Smooth muscle cell of the brain vasculature (primary cell): ENCODE data around the gene CTDSP2.
"Not testable (repeated sequence)": the region's sequence is repeated elsewhere in the genome, so short reads cannot be mapped to it uniquely, and the experiment has no call there.

Experiments
- DNase-seq: peaks from one replicate; pipeline ENCODE4 v3.0.0-alpha.2; 2012; ENCODE audit warnings: low read depth, low spot score

CTDSP2 gene

GRCh38 chr12:57782608-57783465 is 63.7 kb downstream of the CTDSP2 start, which contains the start of gene TSFM:
Gene TSFM, plus strand, starts transcription at chr12:57782787. Its CDS starts 15 bp downstream, at chr12:57782802.
- DNase-seq: peak; percentile 76

GRCh38 chr12:57782243-57782607 is 64.3 kb downstream of the CTDSP2 start:
- no peak for DNase-seq

GRCh38 chr12:57781801-57782200 is 64.7 kb downstream of the CTDSP2 start:
- DNase-seq: no peak

DNA sequence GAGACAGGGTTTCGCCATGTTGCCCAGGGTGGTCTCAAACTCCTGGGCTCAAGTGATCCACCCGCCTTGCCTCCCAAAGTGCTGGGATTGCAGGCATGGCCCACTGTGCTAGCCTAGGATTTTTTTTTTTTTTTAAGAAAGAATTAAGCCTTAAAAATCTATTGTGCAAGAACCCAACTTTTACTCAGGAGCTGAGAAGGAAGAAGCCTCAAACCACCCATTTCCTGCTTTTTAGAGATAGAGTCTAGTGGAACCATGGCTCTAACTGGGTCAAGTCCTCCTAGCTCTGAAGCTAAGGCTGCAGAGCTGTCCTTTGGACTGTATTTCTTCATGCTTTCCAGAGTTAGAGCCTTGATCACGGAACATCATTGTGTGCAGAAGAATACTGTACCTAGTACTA is 65.3 kb downstream of the CTDSP2 start:
- DNase-seq: no peak

- no peak for DNase-seq
Observed at GRCh38 chr12:57780284-57780897, 66.1 kb downstream of the CTDSP2 start.

DNA sequence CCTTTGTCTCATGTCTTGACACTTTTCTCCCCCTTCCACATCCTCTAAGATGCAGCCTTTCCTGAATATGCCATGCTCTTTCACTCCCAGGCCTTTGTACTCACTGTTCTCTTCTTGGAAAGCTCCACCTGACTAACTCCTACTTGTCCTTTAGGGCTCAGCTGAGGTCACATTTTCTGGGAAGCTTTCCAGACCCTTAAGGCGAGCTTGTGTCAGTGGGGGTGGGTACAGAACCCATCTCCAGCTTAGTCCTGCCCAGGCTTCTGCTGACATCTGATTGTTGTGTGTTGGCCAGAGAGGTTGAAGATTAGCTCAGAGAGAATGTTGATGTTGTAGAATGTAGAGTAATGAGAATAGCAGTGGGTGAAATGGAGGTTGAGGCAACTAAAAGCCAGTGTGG is 66.8 kb downstream of the CTDSP2 start:
- DNase-seq: no peak

DNA sequence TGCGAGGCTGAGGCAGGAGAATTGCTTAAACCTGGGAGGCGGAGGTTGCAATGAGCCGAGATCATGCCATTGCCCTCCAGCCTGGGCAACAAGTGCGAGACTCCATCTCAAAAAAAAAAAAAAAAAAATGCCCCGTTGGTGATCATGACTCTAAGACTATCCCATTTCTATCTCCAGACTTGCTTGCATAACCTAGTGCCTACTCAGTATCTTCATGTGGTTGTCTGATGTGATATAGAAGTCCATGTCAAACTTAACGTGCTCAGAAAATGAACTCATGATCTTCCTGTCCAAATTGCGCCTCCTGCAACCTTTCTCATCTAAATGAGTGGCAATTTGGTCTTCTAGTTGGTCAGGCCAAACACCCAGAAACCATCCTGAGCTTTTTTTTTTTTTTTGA is 68.6 kb downstream of the CTDSP2 start:
- no peak for DNase-seq

DNA sequence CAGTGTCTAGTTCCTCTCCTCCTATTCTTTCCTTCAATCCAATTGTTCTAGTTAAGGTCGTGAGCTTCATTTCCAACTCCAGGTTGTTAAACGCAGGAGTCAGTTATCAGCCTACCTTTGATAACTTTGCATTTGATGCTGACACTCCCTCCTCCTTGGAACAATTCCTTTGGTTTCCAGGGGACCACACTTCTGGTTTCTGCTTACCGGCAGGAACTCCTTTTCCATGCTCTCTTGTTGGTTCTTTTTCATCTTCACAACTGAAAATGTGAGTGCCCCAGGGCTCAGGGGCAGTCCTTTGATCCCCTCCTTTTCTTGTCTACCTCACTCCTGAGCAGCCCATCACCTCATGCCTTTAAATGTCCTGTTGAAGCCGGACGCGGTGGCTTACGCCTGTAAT is 69.2 kb downstream of the CTDSP2 start:
- no peak for DNase-seq

DNA sequence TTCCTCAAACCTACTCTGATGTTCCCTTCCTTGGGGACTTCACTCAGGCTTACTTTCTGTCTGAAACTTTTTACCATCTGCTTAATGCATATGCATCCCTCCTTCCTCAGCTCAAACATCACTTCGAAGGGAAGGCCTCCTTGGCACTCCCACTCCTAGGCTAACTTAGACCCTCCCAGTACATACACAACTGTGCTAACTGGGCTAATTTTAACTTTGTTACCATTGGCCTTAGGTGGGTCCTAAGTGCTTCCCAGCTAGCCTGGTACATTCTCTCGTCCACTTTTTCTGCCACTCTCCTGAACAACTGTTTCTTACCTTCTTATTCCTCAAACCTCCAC is 70.3 kb downstream of the CTDSP2 start:
- no peak for DNase-seq

DNA sequence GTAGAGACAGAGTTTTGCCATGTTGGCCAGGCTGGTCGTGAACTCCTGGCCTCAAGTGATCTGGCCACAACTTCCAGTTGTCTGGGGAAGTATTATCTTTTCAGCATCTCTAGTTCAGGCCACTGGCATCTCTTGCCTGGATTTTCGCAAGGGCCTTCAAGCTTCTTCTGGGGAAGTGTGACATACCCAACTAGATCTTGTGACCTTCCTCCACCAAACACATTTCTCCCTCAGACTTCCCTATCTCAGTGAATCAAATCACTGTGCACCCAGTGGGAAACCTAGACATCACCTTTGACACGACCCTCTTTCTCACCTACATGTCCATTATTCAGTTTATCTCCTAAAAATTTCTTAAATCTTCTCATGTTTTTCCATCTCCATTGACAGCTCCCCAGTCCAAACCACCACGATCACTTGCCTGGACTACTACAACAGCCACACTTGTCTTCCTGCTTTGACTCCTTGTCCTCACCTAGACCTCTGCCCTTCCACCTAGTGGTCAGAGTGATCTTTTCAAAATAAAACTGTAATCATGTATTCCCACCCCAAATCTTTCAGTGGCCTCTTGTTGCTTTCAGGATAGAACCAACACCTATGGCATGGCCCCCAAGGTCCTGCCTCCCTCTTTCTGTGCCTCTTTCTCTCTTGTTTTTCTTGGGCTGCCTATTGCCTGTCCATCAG is 70.8 kb downstream of the CTDSP2 start:
- no peak for DNase-seq

GRCh38 chr12:57775044-57775443 is 71.5 kb downstream of the CTDSP2 start:
- DNase-seq: no peak

DNA sequence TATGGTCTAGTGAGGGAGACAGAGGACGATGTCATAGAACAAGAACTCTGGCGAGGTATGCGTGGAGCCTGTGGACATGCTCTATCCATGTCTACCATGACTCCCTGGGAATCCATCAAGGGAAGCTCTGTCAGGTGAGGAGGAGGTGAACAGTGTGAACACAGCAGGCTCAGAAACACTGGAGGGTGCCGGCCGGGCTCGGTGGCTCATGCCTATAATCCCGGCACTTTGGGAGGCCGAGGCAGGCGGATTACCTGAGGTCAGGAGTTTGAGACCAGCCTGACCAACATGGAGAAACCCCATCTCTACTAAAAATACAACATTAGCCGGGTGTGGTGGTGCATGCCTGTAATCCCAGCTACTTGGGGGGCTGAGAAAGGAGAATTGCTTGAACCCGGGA is 71.9 kb downstream of the CTDSP2 start:
- DNase-seq: not testable (repeated sequence)

DNA sequence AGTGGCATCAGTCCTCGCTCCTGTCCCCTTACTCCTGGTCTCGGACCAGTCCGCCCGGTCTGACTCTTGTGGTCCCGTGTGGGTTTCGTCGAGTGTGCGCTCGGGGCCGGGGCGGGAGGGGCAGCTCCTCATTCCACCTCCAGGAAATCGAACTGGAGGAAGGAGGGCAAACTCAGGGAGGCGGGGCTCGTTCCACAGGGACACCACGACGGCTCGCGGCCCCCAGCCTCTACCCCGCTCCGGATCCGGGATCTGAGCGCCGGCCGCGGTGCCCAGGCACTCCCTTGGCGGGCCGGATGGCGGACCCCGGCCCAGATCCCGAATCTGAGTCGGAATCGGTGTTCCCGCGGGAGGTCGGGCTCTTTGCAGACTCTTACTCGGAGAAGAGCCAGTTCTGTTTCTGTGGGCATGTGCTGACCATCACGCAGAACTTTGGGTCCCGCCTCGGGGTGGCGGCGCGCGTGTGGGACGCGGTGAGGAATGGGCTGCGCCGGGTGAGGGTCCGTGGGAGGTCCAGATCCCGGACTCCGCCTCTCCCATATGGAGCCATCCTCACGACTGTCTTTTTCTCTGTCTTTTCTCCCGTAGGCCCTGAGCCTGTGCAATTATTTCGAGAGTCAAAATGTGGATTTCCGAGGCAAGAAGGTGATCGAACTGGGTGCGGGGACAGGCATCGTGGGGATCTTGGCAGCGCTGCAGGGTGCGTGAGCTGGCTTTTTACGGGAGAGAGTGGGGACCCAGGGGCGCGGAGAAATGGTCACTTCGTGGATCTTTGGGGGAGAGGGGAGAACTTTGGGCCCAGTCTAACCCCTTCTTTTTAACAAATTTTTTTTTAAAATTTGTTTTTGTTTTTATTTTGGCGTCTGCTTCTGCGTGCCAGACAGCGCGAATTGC is 73.9 kb downstream of the CTDSP2 start, which contains the start of gene EEF1AKMT3:
EEF1AKMT3 (plus strand) TSS at position 186 of the 894 bp plus-strand sequence; CDS start at position 297, 111 bp downstream.
- DNase-seq: no peak

- DNase-seq: peak; percentile 92
Observed at GRCh38 chr12:57771873-57772428, 74.6 kb downstream of the CTDSP2 start, which contains the start of gene METTL1. Gene METTL1, minus strand, starts transcription at chr12:57772105. Its CDS starts 22 bp downstream, at chr12:57772083.

GRCh38 chr12:57771236-57771872 is 75.2 kb downstream of the CTDSP2 start:
- DNase-seq: peak; percentile 69

GRCh38 chr12:57770734-57771133 is 75.8 kb downstream of the CTDSP2 start:
- no peak for DNase-seq
